HL-60 (cell line): ENCODE measurements around the gene C11orf86.

Source experiments
- DNase-seq, 2 experiments: peaks; one replicate each; pipeline ENCODE4 v3.0.0-alpha.2; 2010 to 2020; ENCODE audit warnings: low read depth in 1 of 2, low spot score in 1 of 2
- H3K27ac ChIP-seq: fragments of 250-450 bp; sonication (Bioruptor Pico); replicated peaks from 2 replicates; pipeline ENCODE4 v1.5.1; 2020; ENCODE audit warnings: mild to moderate bottlenecking, moderate library complexity
- H3K27me3 ChIP-seq: fragments of 250-450 bp; sonication (Bioruptor Pico); 2 replicates; pipeline ENCODE4 v1.5.1; 2021; ENCODE audit warnings: mild to moderate bottlenecking, moderate library complexity; ENCODE audit not compliant: insufficient read depth, poor library complexity, severe bottlenecking
- H3K4me3 ChIP-seq: replicated peaks from 2 replicates; pipeline ENCODE4 v1.5.1; 2011; ENCODE audit warnings: mild to moderate bottlenecking, control low read depth, low read length; ENCODE audit not compliant: insufficient read depth
- CTCF ChIP-seq: IDR thresholded peaks from one replicate; pipeline ENCODE4 v1.5.1; 2011; ENCODE audit warnings: low read length, control low read depth, inconsistent platforms; ENCODE audit not compliant: insufficient read depth
- GABPA ChIP-seq: IDR thresholded peaks from 2 replicates; pipeline ENCODE4 v1.6.1; 2012; ENCODE audit warnings: low read depth
- POLR2AphosphoS5 ChIP-seq: IDR thresholded peaks from 2 replicates; pipeline ENCODE4 v1.6.1; 2012; ENCODE audit warnings: low read depth
- SPI1 ChIP-seq: IDR thresholded peaks from 2 replicates; pipeline ENCODE4 v1.6.1; 2012; ENCODE audit warnings: low read depth, mild to moderate bottlenecking, borderline replicate concordance
- TF ChIP-seq, protein P1 (sequence below): IDR thresholded peaks from 2 replicates; pipeline ENCODE4 v1.6.1; 2012; ENCODE audit warnings: low read depth; ENCODE audit not compliant: insufficient replicate concordance

The C11orf86 gene

DNA sequence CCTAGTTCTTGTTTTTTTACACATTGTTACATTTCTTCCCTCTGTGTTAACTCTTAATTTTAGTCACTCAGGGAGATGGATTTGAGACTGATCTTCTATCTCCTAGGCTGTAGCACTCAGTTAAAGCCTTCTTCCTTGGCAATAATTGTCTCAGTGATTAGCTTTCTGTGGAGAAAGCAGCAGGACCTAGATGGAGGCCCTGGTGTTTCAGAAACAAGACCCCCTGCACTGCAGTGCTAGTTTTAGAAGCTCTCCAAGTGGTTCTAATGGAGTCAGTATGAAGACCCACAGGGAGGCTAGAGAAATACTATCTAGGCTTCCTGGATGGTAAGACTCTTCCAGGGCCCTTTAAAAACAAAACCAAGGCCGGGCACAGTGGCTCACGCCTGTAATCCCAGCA, 12.9 kb upstream of the C11orf86 start:
- H3K4me3 ChIP-seq, result no peak overlapping the region
- H3K27ac ChIP-seq, result no peak overlapping the region
- TF ChIP-seq GABPA (no peak), CTCF (no peak), SPI1 (no peak), POLR2AphosphoS5 (no peak)
- TF ChIP-seq, protein P1, sequence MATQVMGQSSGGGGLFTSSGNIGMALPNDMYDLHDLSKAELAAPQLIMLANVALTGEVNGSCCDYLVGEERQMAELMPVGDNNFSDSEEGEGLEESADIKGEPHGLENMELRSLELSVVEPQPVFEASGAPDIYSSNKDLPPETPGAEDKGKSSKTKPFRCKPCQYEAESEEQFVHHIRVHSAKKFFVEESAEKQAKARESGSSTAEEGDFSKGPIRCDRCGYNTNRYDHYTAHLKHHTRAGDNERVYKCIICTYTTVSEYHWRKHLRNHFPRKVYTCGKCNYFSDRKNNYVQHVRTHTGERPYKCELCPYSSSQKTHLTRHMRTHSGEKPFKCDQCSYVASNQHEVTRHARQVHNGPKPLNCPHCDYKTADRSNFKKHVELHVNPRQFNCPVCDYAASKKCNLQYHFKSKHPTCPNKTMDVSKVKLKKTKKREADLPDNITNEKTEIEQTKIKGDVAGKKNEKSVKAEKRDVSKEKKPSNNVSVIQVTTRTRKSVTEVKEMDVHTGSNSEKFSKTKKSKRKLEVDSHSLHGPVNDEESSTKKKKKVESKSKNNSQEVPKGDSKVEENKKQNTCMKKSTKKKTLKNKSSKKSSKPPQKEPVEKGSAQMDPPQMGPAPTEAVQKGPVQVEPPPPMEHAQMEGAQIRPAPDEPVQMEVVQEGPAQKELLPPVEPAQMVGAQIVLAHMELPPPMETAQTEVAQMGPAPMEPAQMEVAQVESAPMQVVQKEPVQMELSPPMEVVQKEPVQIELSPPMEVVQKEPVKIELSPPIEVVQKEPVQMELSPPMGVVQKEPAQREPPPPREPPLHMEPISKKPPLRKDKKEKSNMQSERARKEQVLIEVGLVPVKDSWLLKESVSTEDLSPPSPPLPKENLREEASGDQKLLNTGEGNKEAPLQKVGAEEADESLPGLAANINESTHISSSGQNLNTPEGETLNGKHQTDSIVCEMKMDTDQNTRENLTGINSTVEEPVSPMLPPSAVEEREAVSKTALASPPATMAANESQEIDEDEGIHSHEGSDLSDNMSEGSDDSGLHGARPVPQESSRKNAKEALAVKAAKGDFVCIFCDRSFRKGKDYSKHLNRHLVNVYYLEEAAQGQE, result no peak
- DNase-seq, result no peak
- H3K27me3 ChIP-seq, result peaks cover 18% of the 10 kb centered on the region

GRCh38 chr11:66962801-66963200, 12.3 kb upstream of the C11orf86 start:
- DNase-seq, result no peak
- Histone ChIP-seq H3K27me3 (peaks cover 18% of the 10 kb centered on the region), H3K4me3 (no peak overlapping the region), H3K27ac (no peak overlapping the region)
- TF ChIP-seq SPI1 (no peak), POLR2AphosphoS5 (no peak), GABPA (no peak), CTCF (no peak)
- TF ChIP-seq, protein P1, result no peak

DNA sequence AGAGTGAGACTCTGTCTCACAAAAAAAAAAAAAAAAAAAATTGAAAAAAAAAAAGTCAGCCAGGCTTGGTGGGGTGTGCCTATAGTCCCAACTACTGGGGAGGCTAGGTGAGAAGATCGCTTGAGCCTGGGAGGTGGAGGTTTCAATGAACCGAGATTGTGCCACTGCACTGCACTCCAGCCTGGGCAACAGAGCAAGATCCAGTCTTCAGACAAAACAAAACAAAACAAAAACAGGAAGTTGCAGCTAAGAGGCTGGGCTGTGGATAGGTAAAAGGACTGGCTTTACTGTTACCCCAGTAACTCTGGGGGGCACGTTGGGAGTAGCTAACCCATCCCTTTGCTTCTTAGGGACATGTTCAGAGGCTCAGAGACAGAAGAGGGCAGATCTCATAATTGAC, 10.6 kb upstream of the C11orf86 start:
- H3K27ac ChIP-seq, result no peak overlapping the region
- TF ChIP-seq, protein P1, result no peak
- no peak for TF ChIP-seq SPI1
- TF ChIP-seq GABPA, result no peak
- no peak for DNase-seq
- H3K27me3 ChIP-seq, result peaks cover 4% of the 10 kb centered on the region
- no peak overlapping the region for H3K4me3 ChIP-seq

DNA sequence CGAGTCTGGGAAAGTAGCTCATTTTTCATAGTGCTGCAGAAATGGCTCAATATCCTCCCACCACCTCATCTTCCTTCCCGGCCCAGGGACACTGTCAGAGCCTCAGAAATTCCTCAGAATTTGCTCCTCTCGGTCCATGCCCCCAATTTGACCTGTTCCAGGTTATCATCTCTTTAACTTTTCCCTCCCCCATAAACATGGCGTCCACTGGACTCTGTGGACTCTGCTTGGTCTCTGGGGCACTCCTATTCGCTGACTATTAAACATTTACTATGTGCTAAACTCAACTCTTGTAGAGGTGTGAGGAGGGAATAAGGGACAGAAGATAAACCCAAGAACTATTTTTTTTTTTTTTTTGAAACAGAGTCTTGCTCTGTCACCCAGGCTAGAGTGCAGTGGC, 8.8 kb upstream of the C11orf86 start:
- no peak for TF ChIP-seq POLR2AphosphoS5
- TF ChIP-seq, protein P1, result no peak
- no peak for TF ChIP-seq CTCF
- no peak for TF ChIP-seq GABPA
- no peak for TF ChIP-seq SPI1
- Histone ChIP-seq H3K4me3 (no peak overlapping the region), H3K27ac (no peak overlapping the region)

More for the DNA sequence above, 8.8 kb upstream of the C11orf86 start:
- peaks cover 2% of the 10 kb centered on the region for H3K27me3 ChIP-seq
- DNase-seq, result no peak
